HepG2 (cell line): ENCODE results near the gene FOXK2. TPM values are rescaled to one million over a fixed set of nuclear protein-coding genes. Genes with fewer than 3 reads are reported as not detected.
"Not testable (repeated sequence)": the region's sequence is repeated elsewhere in the genome, so short reads cannot be mapped to it uniquely, and the experiment has no call there.

Experiments used
- ATAC-seq: fragments of 200-7000 bp; cut with Tn5 transposase; 3 replicates; pipeline ENCODE4 v1.9.1; 2020; ENCODE audit warnings: mild to moderate bottlenecking, moderate library complexity
- BruUV-seq: library from RNA; stranded (reverse); fragments of 400-500 nt; replicated peaks from 2 replicates; lab custom pipeline; 2021; lab: Mats Ljungman, UMichigan
- CTCF ChIA-PET: fragments of 300-600 bp; formaldehyde crosslinking; extraction: SDS; loops from one replicate; lab custom pipeline; 2021; ENCODE audit warnings: low total read pairs, inconsistent platforms, low intra/inter-chr PET ratio; lab: Yijun Ruan, JAX
- POLR2A ChIA-PET: fragments of 350-600 bp; sonication (Branson Sonifier 250); formaldehyde crosslinking; loops from one replicate; lab custom pipeline; 2020; ENCODE audit warnings: antibody characterized with exemption, inconsistent platforms; lab: Yijun Ruan, JAX
- DNase-seq: peaks from one replicate; pipeline ENCODE4 v3.0.0-alpha.2; 2015; ENCODE audit warnings: low spot score
- FAIRE-seq: peaks from 3 replicates; lab custom pipeline; 2011; peaks lifted over from hg19 to GRCh38; lab: Jason Lieb, UNC
- H2AFZ ChIP-seq: one replicate; pipeline ENCODE4 v1.6.1; 2011; ENCODE audit warnings: low read length, inconsistent platforms
- H3K27ac ChIP-seq: fragments of 300-600 bp; 3 replicates; pipeline ENCODE4 v1.8.0; 2011; ENCODE audit warnings: mixed run types, mild to moderate bottlenecking, mixed read lengths, low read length, inconsistent platforms; ENCODE audit not compliant: insufficient read depth; ENCODE audit errors: extremely low read length
- H3K27me3 ChIP-seq, 2 experiments: fragments of 200-600 bp in 1 of 2; 2 replicates in 1 of 2; 3 replicates in 1 of 2; pipeline versions ENCODE4 v1.6.0 to v1.8.0; 2011; ENCODE audit warnings: low read length in 2 of 2, mild to moderate bottlenecking in 2 of 2, moderate library complexity in 2 of 2, inconsistent platforms in 1 of 2; ENCODE audit not compliant: insufficient read depth in 2 of 2, control insufficient read depth in 1 of 2
- H3K36me3 ChIP-seq, 2 experiments: fragments of 200-600 bp in 1 of 2; replicated peaks in 1 of 2; 2 replicates in 1 of 2; 3 replicates in 1 of 2; pipeline versions ENCODE4 v1.5.1 to v1.8.0; 2011; ENCODE audit warnings: low read length in 2 of 2, inconsistent platforms in 1 of 2; ENCODE audit not compliant: insufficient read depth in 2 of 2, control insufficient read depth in 1 of 2
- H3K4me1 ChIP-seq: 2 replicates; pipeline ENCODE4 v1.5.1; 2012; ENCODE audit warnings: low read length, inconsistent platforms; ENCODE audit not compliant: insufficient read depth
- H3K4me2 ChIP-seq: 2 replicates; pipeline ENCODE4 v1.6.0; 2011; ENCODE audit warnings: low read depth, low read length, inconsistent platforms
- H3K4me3 ChIP-seq, 3 experiments: fragments of 200-600 bp in 1 of 3; sonication (generic), shearing (Covaris generic) in 1 of 3; replicated peaks in 1 of 3; 2 replicates each; pipeline ENCODE4 v1.5.1; 2011 to 2016; ENCODE audit warnings: low read length in 3 of 3, inconsistent platforms in 2 of 3, low read depth in 2 of 3, mild to moderate bottlenecking in 2 of 3, control low read depth in 1 of 3, mixed read lengths in 1 of 3; ENCODE audit not compliant: insufficient read depth in 1 of 3
- H3K79me2 ChIP-seq: one replicate; pipeline ENCODE4 v1.6.1; 2011; ENCODE audit warnings: low read length, inconsistent platforms; ENCODE audit not compliant: insufficient read depth
- H3K9ac ChIP-seq: 2 replicates; pipeline ENCODE4 v1.6.0; 2011; ENCODE audit warnings: mild to moderate bottlenecking, low read depth, low read length, inconsistent platforms; ENCODE audit not compliant: insufficient read depth
- H3K9me3 ChIP-seq: 2 replicates; pipeline ENCODE4 v1.5.1; 2012; ENCODE audit warnings: mild to moderate bottlenecking, low read length
- H4K20me1 ChIP-seq: 2 replicates; pipeline ENCODE4 v1.6.0; 2011; ENCODE audit warnings: inconsistent platforms, mild to moderate bottlenecking, low read length, moderate library complexity; ENCODE audit not compliant: insufficient read depth
- ATAD3A ChIP-seq: sonication (generic); formaldehyde crosslinking; IDR thresholded peaks from 2 replicates; pipeline ENCODE4 v1.4.0; 2020; ENCODE audit warnings: missing genetic modification reagents
- EZH2 ChIP-seq: conservative IDR thresholded peaks from 2 replicates; pipeline ENCODE4 v1.6.1; 2012; ENCODE audit warnings: mild to moderate bottlenecking, low read depth, low read length, moderate library complexity
- FOXM1 ChIP-seq: sonication (generic); formaldehyde crosslinking; IDR thresholded peaks from 2 replicates; pipeline ENCODE4 v1.5.0; 2020; ENCODE audit warnings: missing genetic modification reagents
- HOXA5 ChIP-seq: sonication (generic); formaldehyde crosslinking; IDR thresholded peaks from 2 replicates; pipeline ENCODE4 v1.4.0; 2020; ENCODE audit warnings: missing genetic modification reagents
- KLF16 ChIP-seq, 2 experiments: sonication (generic) in 1 of 2; formaldehyde crosslinking in 1 of 2; IDR thresholded peaks; 2 replicates each; pipeline versions ENCODE4 v1.6.1 to v1.8.0; 2016 to 2023; ENCODE audit warnings: missing genetic modification reagents in 2 of 2, missing compliant biosample characterization in 1 of 2
- MAF1 ChIP-seq: sonication (generic); formaldehyde crosslinking; IDR thresholded peaks from 2 replicates; pipeline ENCODE4 v1.5.0; 2020; ENCODE audit warnings: missing genetic modification reagents, borderline replicate concordance
- NR3C1 ChIP-seq: sonication (generic); formaldehyde crosslinking; IDR thresholded peaks from 2 replicates; pipeline ENCODE4 v1.4.0; 2020; ENCODE audit warnings: missing genetic modification reagents
- SNRNP70 ChIP-seq: fragments of 200-400 bp; formaldehyde crosslinking; IDR thresholded peaks from 2 replicates; pipeline ENCODE4 v1.6.1; 2017; ENCODE audit warnings: mild to moderate bottlenecking, low read depth, low read length, moderate library complexity
- TCF7L2 ChIP-seq: IDR thresholded peaks from 2 replicates; pipeline ENCODE4 v1.6.1; 2011; ENCODE audit warnings: mild to moderate bottlenecking, low read depth, low read length, moderate library complexity
- ZBTB21 ChIP-seq: sonication (generic); formaldehyde crosslinking; IDR thresholded peaks from 2 replicates; pipeline ENCODE4 v1.4.0; 2020; ENCODE audit warnings: missing genetic modification reagents
- ZNF530 ChIP-seq: sonication (generic); formaldehyde crosslinking; IDR thresholded peaks from 2 replicates; pipeline ENCODE4 v1.5.0; 2020; ENCODE audit warnings: low read depth, mild to moderate bottlenecking, missing genetic modification reagents
- ZNF614 ChIP-seq: IDR thresholded peaks from 2 replicates; pipeline ENCODE4 v1.6.1; 2018; ENCODE audit warnings: missing biosample characterization, missing genetic modification reagents, inconsistent platforms, borderline replicate concordance
- WGBS: methylation state at CpG from one replicate; pipeline ENCODE4 v1.1.6; 2017; ENCODE audit warnings: low lambda C conversion rate; 5-methylcytosine and 5-hydroxymethylcytosine counted together
- in situ Hi-C: cut with HindIII; loops from 2 replicates; pipeline ENCODE4 v1.10.0; 2017; ENCODE audit warnings: low pct_unique_long_range_greater_than_20kb; ENCODE audit not compliant: extremely low pct_ligation_motif_present
- intact Hi-C: fragments of 100-400 bp; cut with micrococcal nuclease; formaldehyde crosslinking; loops from one replicate; pipeline ENCODE4 v1.10.0; 2022; ENCODE audit not compliant: unreplicated experiment
- polyA plus RNA-seq, 8 experiments: library from polyadenylated mRNA; depleted of rRNA in 3 of 8; stranded (reverse) in 7 of 8; unstranded in 1 of 8; fragments of >200 nt; fragmentation: Illumina TruSeq in 4 of 8; extraction: Trizol in 4 of 8; gene quantifications; 2 replicates each; pipeline versions ENCODE4 v1.2.1 to v1.2.3, GENCODE V29; 2011 to 2016; ENCODE audit warnings: low read depth in 4 of 8, missing spikeins in 1 of 8, mixed read lengths in 1 of 8; ENCODE audit not compliant: insufficient read depth in 1 of 8
- total RNA-seq, 5 experiments: library from RNA; depleted of rRNA; stranded (reverse); fragments of >200 nt; fragmentation: Illumina TruSeq; extraction: Trizol; gene quantifications; 2 replicates each; pipeline ENCODE4 v1.2.3, GENCODE V29; 2016; ENCODE audit warnings: low read depth in 1 of 5
- TF ChIP-seq, protein P1 (sequence below): sonication (generic); formaldehyde crosslinking; conservative IDR thresholded peaks from 2 replicates; pipeline ENCODE4 v1.8.0; 2022; ENCODE audit warnings: missing genetic modification reagents
- TF ChIP-seq, protein P2 (sequence below): fragments of 450-650 bp; IDR thresholded peaks from 2 replicates; pipeline ENCODE4 v1.6.1; 2017

Gene FOXK2
- total and polyA plus RNA-seq, 2 of the 13 experiments (the other 11 are each of a cell fraction or from before 2014, with no cell fraction given): 67.1 to 67.2 TPM

DNA sequence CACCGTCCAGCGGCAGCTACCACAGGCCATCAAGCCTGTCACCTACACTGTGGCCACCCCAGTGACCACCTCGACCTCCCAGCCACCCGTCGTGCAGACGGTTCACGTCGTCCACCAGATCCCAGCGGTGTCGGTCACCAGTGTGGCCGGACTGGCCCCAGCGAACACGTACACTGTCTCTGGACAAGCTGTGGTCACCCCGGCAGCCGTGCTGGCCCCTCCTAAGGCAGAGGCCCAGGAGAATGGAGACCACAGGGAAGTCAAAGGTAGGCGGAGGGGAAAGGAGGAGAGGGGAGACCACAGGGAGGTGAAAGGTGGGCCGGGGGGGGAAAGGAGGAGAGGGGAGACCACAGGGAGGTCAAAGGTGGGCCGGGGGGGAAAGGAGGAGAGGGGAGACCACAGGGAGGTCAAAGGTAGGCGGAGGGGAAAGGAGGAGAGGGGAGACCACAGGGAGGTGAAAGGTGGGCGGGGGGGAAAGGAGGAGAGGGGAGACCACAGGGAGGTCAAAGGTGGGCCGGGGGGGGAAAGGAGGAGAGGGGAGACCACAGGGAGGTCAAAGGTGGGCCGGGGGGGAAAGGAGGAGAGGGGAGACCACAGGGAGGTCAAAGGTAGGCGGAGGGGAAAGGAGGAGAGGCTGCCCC is 66.5 kb downstream of the FOXK2 start:
- DNase-seq, H3K79me2 ChIP-seq, intact Hi-C loops, H4K20me1 ChIP-seq, H2AFZ ChIP-seq, H3K4me1 ChIP-seq, H3K4me2 ChIP-seq, H3K27me3 ChIP-seq, H3K4me3 ChIP-seq, BruUV-seq, H3K9me3 ChIP-seq, ATAC-seq, H3K9ac ChIP-seq, CTCF ChIA-PET, H3K27ac ChIP-seq, in situ Hi-C loops, POLR2A ChIA-PET: not testable (repeated sequence)
- TF ChIP-seq ATAD3A (CRISPR knock-in tag) (0 out of 2 replicates have a peak, but pooled peaks have one; percentile 32), NR3C1 (CRISPR knock-in tag) (peak; percentile 53; the same call in 1 of the 2 replicates)
- FAIRE-seq: peak; percentile 55
- peaks cover 35 to 74% of the 10 kb centered on the region in 2 experiments for H3K36me3 ChIP-seq
- WGBS: 88% methylated on average over 23 of the region's 23 CpGs

DNA sequence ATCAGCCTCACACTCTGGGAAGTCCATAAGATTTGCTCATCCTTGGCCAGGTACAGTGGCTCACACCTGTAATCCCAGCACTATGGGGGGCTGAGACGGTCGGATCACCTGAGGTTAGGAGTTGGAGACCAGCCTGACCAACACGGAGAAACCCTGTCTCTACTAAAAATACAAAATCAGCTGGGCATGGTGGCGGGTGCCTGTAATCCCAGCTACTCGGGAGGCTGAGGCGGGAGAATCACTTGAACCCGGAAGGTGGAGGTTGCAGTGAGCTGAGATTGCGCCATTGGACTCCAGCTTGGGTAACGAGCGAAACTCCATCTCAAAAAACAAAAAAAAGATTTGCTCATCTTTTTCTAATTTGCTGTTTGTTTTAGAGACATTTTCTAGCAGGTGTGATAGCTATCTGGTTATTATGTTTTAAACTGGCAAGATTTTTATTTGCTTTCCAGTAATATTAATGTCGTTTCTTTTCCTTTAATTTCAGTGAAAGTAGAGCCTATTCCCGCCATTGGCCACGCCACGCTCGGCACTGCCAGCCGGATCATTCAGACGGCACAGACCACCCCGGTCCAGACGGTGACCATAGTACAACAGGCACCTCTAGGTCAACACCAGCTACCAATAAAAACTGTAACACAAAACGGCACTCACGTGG is 67.2 kb downstream of the FOXK2 start:
- ChIA-PET CTCF (no interaction called here), POLR2A (no interaction called here)
- no peaks in the 10 kb centered on the region for H3K9me3 ChIP-seq
- intact Hi-C loops (no loop called here), in situ Hi-C loops (no loop called here)
- no peaks in the 10 kb centered on the region for H3K27me3 ChIP-seq
- H3K27ac ChIP-seq: no peak overlapping the region
- H3K9ac ChIP-seq: no peak overlapping the region
- H3K79me2 ChIP-seq: peaks cover 5% of the 10 kb centered on the region
- H4K20me1 ChIP-seq: no peaks in the 10 kb centered on the region
- H3K4me2 ChIP-seq: no peak overlapping the region
- no peak overlapping the region for H2AFZ ChIP-seq
- no peak overlapping the region for H3K4me3 ChIP-seq
- peaks cover 35 to 70% of the 10 kb centered on the region in 2 experiments for H3K36me3 ChIP-seq
- no TSS peak for BruUV-seq
- no peak for DNase-seq
- no peak for ATAC-seq
- FAIRE-seq: no peak
- H3K4me1 ChIP-seq: peaks cover 3% of the 10 kb centered on the region
- WGBS: 96% methylated on average over 21 of the region's 21 CpGs
- TF ChIP-seq ZNF530: no peak
- TF ChIP-seq, protein P1, sequence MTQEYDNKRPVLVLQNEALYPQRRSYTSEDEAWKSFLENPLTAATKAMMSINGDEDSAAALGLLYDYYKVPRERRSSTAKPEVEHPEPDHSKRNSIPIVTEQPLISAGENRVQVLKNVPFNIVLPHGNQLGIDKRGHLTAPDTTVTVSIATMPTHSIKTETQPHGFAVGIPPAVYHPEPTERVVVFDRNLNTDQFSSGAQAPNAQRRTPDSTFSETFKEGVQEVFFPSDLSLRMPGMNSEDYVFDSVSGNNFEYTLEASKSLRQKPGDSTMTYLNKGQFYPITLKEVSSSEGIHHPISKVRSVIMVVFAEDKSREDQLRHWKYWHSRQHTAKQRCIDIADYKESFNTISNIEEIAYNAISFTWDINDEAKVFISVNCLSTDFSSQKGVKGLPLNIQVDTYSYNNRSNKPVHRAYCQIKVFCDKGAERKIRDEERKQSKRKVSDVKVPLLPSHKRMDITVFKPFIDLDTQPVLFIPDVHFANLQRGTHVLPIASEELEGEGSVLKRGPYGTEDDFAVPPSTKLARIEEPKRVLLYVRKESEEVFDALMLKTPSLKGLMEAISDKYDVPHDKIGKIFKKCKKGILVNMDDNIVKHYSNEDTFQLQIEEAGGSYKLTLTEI (CRISPR knock-in tag): no peak
- no peak for TF ChIP-seq ZNF614 (CRISPR knock-in tag)
- TF ChIP-seq TCF7L2: no peak
- TF ChIP-seq KLF16 (CRISPR knock-in tag; IDR thresholded peaks at IDR 0.05): no peak
- no peak for TF ChIP-seq FOXM1 (CRISPR knock-in tag)
- no peak for TF ChIP-seq EZH2
- TF ChIP-seq, protein P2, sequence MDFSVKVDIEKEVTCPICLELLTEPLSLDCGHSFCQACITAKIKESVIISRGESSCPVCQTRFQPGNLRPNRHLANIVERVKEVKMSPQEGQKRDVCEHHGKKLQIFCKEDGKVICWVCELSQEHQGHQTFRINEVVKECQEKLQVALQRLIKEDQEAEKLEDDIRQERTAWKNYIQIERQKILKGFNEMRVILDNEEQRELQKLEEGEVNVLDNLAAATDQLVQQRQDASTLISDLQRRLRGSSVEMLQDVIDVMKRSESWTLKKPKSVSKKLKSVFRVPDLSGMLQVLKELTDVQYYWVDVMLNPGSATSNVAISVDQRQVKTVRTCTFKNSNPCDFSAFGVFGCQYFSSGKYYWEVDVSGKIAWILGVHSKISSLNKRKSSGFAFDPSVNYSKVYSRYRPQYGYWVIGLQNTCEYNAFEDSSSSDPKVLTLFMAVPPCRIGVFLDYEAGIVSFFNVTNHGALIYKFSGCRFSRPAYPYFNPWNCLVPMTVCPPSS: no peak
- no peak for TF ChIP-seq HOXA5 (CRISPR knock-in tag)
- no peak for TF ChIP-seq SNRNP70
- no peak for TF ChIP-seq ZBTB21 (CRISPR knock-in tag)
- TF ChIP-seq MAF1: no peak
